ENCODE measurements around the gene SEL1L.
"Not testable (repeated sequence)": the region's sequence is repeated elsewhere in the genome, so short reads cannot be mapped to it uniquely, and the experiment has no call there.

SEL1L gene

DNA sequence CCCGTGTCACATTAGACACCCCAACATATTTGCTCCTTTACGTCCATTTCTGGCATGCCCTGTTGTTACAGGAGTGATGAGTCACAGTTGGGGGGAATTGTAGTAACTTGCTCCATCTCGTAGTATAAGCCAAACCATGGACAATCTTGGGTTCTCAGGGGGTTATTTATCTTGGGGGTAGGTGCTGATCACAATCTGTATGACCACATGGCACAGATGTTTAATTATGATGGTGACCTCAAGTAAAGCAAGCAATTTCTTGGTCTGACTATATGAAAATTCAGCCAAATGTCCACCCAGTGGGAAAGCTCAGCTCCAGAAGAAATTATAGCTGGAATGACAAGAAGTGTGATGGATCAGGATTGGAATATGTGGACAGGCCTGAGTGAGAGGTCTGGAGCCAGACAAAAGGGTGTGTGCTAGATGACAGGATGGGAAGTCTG lies 101.4 kb downstream of the SEL1L start:
- H3K9me3 ChIP-seq (ENCODE audit: control insufficient read depth, insufficient read depth, low read depth, low read length) = no peaks in the 10 kb centered on the region
- ChIA-PET CTCF (interaction anchor here (0.8 kb wide), 1 partner anchor 20 kb away, joined by 4 read pairs; no protein-coding TSS in a partner anchor), POLR2A (no interaction called here)
- H3K27ac ChIP-seq (ENCODE audit: extremely low read depth, low read depth, low read length) = no peak overlapping the region
- H3K4me3 ChIP-seq (ENCODE audit: low read depth, low read length) = no peak overlapping the region
- TF ChIP-seq ZFP41 (tag by site-specific recombination; IDR thresholded peaks at IDR 0.05; ENCODE audit: borderline replicate concordance) (no peak), KLF17 (tag by site-specific recombination; IDR thresholded peaks at IDR 0.05) (no peak)
- TF ChIP-seq, protein P1, sequence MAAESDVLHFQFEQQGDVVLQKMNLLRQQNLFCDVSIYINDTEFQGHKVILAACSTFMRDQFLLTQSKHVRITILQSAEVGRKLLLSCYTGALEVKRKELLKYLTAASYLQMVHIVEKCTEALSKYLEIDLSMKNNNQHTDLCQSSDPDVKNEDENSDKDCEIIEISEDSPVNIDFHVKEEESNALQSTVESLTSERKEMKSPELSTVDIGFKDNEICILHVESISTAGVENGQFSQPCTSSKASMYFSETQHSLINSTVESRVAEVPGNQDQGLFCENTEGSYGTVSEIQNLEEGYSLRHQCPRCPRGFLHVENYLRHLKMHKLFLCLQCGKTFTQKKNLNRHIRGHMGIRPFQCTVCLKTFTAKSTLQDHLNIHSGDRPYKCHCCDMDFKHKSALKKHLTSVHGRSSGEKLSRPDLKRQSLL (tag by site-specific recombination; IDR thresholded peaks at IDR 0.05) = no peak
- H3K4me1 ChIP-seq (ENCODE audit: control insufficient read depth, insufficient read depth, low read length) = peaks cover 18% of the 10 kb centered on the region
- no peaks in the 10 kb centered on the region for H3K36me3 ChIP-seq (ENCODE audit: control insufficient read depth in 2 of 2, insufficient read depth in 1 of 2, low read length in 2 of 2)

- CTCF ChIA-PET = no interaction called here
- H3K9me3 ChIP-seq (ENCODE audit: control insufficient read depth, insufficient read depth, low read depth, low read length) = no peaks in the 10 kb centered on the region
- no peak overlapping the region for H3K27ac ChIP-seq (ENCODE audit: extremely low read depth, low read depth, low read length)
- no peak for TF ChIP-seq ZNF148 (tag by site-specific recombination; IDR thresholded peaks at IDR 0.05; ENCODE audit: borderline replicate concordance)
- TF ChIP-seq ZNF2 (tag by site-specific recombination; IDR thresholded peaks at IDR 0.05) = no peak
- no peak for TF ChIP-seq EGR2 (tag by site-specific recombination; IDR thresholded peaks at IDR 0.05; ENCODE audit: low read depth)
- no peak for TF ChIP-seq ZNF175 (tag by site-specific recombination; IDR thresholded peaks at IDR 0.05)
- TF ChIP-seq ZXDB (tag by site-specific recombination; IDR thresholded peaks at IDR 0.05) = no peak
- peaks cover 0 to 7% of the 10 kb centered on the region in 2 experiments; a peak in 1 of 3 replicates for H3K36me3 ChIP-seq (ENCODE audit: control insufficient read depth in 2 of 2, insufficient read depth in 1 of 2, low read length in 2 of 2)
- H3K4me3 ChIP-seq (ENCODE audit: low read depth, low read length) = no peak overlapping the region
- POLR2A ChIA-PET = no interaction called here
- H3K4me1 ChIP-seq (ENCODE audit: control insufficient read depth, insufficient read depth, low read length) = peaks cover 14% of the 10 kb centered on the region
These were observed 103.4 kb downstream of the SEL1L start for GRCh38 chr14:81430235-81430634.

- H3K9me3 ChIP-seq (ENCODE audit: control insufficient read depth, insufficient read depth, low read depth, low read length); H3K36me3 ChIP-seq (ENCODE audit: control insufficient read depth in 2 of 2, insufficient read depth in 1 of 2, low read length in 2 of 2); CTCF ChIA-PET; POLR2A ChIA-PET; H3K4me1 ChIP-seq (ENCODE audit: control insufficient read depth, insufficient read depth, low read length); H3K27ac ChIP-seq (ENCODE audit: extremely low read depth, low read depth, low read length); H3K4me3 ChIP-seq (ENCODE audit: low read depth, low read length): not testable (repeated sequence)
These were observed 103.9 kb downstream of the SEL1L start for GRCh38 chr14:81429749-81430148.

DNA sequence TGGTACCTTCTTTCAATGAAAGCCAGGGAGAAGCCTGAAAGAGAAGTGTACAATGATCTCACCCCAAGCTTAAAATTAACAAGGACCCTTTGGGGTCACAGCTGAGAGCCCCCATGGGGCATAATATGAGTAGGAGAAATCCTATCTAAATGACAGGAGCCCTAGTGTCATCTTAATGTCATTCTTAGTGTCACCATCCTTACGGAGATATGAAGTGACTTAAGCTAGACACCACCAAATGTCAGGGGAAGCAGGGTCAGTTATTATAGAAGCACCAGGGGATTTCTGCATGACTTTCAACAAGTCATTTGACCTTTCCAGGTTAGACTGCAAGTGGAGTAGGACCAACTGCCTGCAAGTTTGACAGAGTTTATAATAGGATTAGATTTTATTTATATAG lies 104.6 kb downstream of the SEL1L start:
- no peaks in the 10 kb centered on the region for H3K9me3 ChIP-seq (ENCODE audit: control insufficient read depth, insufficient read depth, low read depth, low read length)
- ChIA-PET POLR2A (no interaction called here), CTCF (interaction anchor here (0.6 kb wide), 1 partner anchor 185 kb away, joined by 3 read pairs; no protein-coding TSS in a partner anchor)
- no peak overlapping the region for H3K4me3 ChIP-seq (ENCODE audit: low read depth, low read length)
- H3K4me1 ChIP-seq (ENCODE audit: control insufficient read depth, insufficient read depth, low read length) = peaks cover 2% of the 10 kb centered on the region
- no peak overlapping the region for H3K27ac ChIP-seq (ENCODE audit: extremely low read depth, low read depth, low read length)
- TF ChIP-seq ZNF169 (tag by site-specific recombination; IDR thresholded peaks at IDR 0.05) (no peak), ZNF423 (tag by site-specific recombination; IDR thresholded peaks at IDR 0.05) (no peak), KLF16 (tag by site-specific recombination; IDR thresholded peaks at IDR 0.05) (no peak)
- TF ChIP-seq, protein P2, sequence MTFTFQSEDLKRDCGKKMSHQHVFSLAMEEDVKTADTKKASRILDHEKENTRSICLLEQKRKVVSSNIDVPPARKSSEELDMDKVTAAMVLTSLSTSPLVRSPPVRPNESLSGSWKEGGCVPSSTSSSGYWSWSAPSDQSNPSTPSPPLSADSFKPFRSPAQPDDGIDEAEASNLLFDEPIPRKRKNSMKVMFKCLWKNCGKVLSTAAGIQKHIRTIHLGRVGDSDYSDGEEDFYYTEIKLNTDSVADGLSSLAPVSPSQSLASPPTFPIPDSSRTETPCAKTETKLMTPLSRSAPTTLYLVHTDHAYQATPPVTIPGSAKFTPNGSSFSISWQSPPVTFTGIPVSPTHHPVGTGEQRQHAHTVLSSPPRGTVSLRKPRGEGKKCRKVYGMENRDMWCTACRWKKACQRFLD (tag by site-specific recombination; IDR thresholded peaks at IDR 0.05) = no peak
- H3K36me3 ChIP-seq (ENCODE audit: control insufficient read depth in 2 of 2, insufficient read depth in 1 of 2, low read length in 2 of 2) = peaks cover 0 to 8% of the 10 kb centered on the region in 2 experiments; a peak in 2 of 3 replicates

Measured in HEK293 (cell line).